K562 (cell line): ENCODE results near the gene INO80. TPM values are rescaled to one million over a fixed set of nuclear protein-coding genes. Genes with fewer than 3 reads are reported as not detected.

Experiments used
- ATF1 ChIP-seq, 2 experiments: fragments of 450-650 bp in 1 of 2; IDR thresholded peaks; 2 replicates each; pipeline ENCODE4 v1.6.1; 2016; ENCODE audit warnings: missing compliant biosample characterization in 1 of 2, missing genetic modification characterization in 1 of 2
- CEBPG ChIP-seq, 3 experiments: fragments of 200-800 bp in 1 of 3; sonication (Bioruptor generic) in 1 of 3; sonication (generic) in 1 of 3; formaldehyde crosslinking in 1 of 3; IDR thresholded peaks in 2 of 3; conservative IDR thresholded peaks in 1 of 3; 2 replicates each; pipeline versions ENCODE4 v1.6.1 to v1.8.0; 2016 to 2022; ENCODE audit warnings: missing compliant biosample characterization in 2 of 3, missing genetic modification characterization in 2 of 3, mild to moderate bottlenecking in 1 of 3, missing genetic modification reagents in 1 of 3
- CUX1 ChIP-seq: fragments of 200-800 bp; sonication (Bioruptor generic); IDR thresholded peaks from 2 replicates; pipeline ENCODE4 v1.6.1; 2016; ENCODE audit warnings: missing genetic modification characterization, missing compliant biosample characterization
- ETV1 ChIP-seq: fragments of 450-650 bp; conservative IDR thresholded peaks from 2 replicates; pipeline ENCODE4 v1.6.1; 2016; ENCODE audit warnings: missing genetic modification characterization, control low read depth, low read depth, missing compliant biosample characterization
- ETV5 ChIP-seq: sonication (generic); formaldehyde crosslinking; IDR thresholded peaks from 2 replicates; pipeline ENCODE4 v1.4.0; 2020; ENCODE audit warnings: low read depth, mild to moderate bottlenecking, missing genetic modification reagents
- GATAD2B ChIP-seq: fragments of 450-650 bp; IDR thresholded peaks from 2 replicates; pipeline ENCODE4 v1.6.1; 2017; ENCODE audit warnings: mild to moderate bottlenecking, borderline replicate concordance
- IRF1 ChIP-seq: sonication (generic); formaldehyde crosslinking; IDR thresholded peaks from 2 replicates; pipeline ENCODE4 v1.8.0; 2022; ENCODE audit warnings: missing genetic modification reagents, mild to moderate bottlenecking, borderline replicate concordance
- RBBP5 ChIP-seq: fragments of 200-600 bp; sonication (generic); IDR thresholded peaks from 2 replicates; pipeline ENCODE4 v1.6.1; 2012; ENCODE audit warnings: borderline replicate concordance, mild to moderate bottlenecking, low read length, control low read depth, inconsistent platforms; ENCODE audit not compliant: insufficient read depth, poor library complexity, severe bottlenecking
- RBM14 ChIP-seq: fragments of 200-400 bp; formaldehyde crosslinking; IDR thresholded peaks from 2 replicates; pipeline ENCODE4 v1.6.1; 2018; ENCODE audit warnings: low read depth, mild to moderate bottlenecking, low read length, moderate library complexity, borderline replicate concordance; ENCODE audit not compliant: insufficient read depth
- SRSF3 ChIP-seq: fragments of 200-400 bp; formaldehyde crosslinking; IDR thresholded peaks from 2 replicates; pipeline ENCODE4 v1.6.1; 2016; ENCODE audit warnings: mild to moderate bottlenecking, low read length, moderate library complexity; ENCODE audit not compliant: insufficient read depth
- TOE1 ChIP-seq, 2 experiments: fragments of 450-650 bp in 1 of 2; sonication (generic) in 1 of 2; formaldehyde crosslinking in 1 of 2; IDR thresholded peaks; 2 replicates each; pipeline versions ENCODE4 v1.7.1 to v1.8.0; 2016 to 2022; ENCODE audit warnings: borderline replicate concordance in 2 of 2, mild to moderate bottlenecking in 2 of 2, antibody characterized with exemption in 1 of 2, inconsistent platforms in 1 of 2, low read depth in 1 of 2, missing genetic modification reagents in 1 of 2, moderate library complexity in 1 of 2
- ZFP36 ChIP-seq: fragments of 150-350 bp; IDR thresholded peaks from 2 replicates; pipeline ENCODE4 v1.6.1; 2018; ENCODE audit warnings: low read length, low read depth; ENCODE audit not compliant: partially characterized antibody
- ZHX1 ChIP-seq: fragments of 150-350 bp; conservative IDR thresholded peaks from 2 replicates; pipeline ENCODE4 v1.6.1; 2014; ENCODE audit warnings: low read length
- ZNF707 ChIP-seq: fragments of 250-450 bp; sonication (Bioruptor Pico); conservative IDR thresholded peaks from 2 replicates; pipeline ENCODE4 v1.8.0; 2022; ENCODE audit warnings: inconsistent platforms, mild to moderate bottlenecking, moderate library complexity
- ZNF830 ChIP-seq: fragments of 250-450 bp; sonication (Bioruptor Pico); IDR thresholded peaks from 2 replicates; pipeline ENCODE4 v1.5.0; 2021; ENCODE audit warnings: mild to moderate bottlenecking
- polyA plus RNA-seq, 8 experiments: library from polyadenylated mRNA; depleted of rRNA in 4 of 8; stranded (reverse) in 5 of 8; unstranded in 3 of 8; fragments of >200 nt; fragmentation: Nextera tagmentation in 2 of 8; fragmentation: Illumina TruSeq in 1 of 8; extraction: Ambion mirVana in 2 of 8; extraction: Trizol in 1 of 8; gene quantifications; 2 replicates each; pipeline versions ENCODE4 v1.2.1 to v1.2.3, GENCODE V29; 2011 to 2014; ENCODE audit warnings: inconsistent platforms in 1 of 8, missing spikeins in 1 of 8
- total RNA-seq, 7 experiments: library from RNA; depleted of rRNA in 6 of 7; stranded (reverse); fragments of >200 nt in 6 of 7; fragmentation: Illumina TruSeq in 2 of 7; extraction: Trizol in 2 of 7; gene quantifications; 2 replicates each; pipeline versions ENCODE4 v1.2.1 to v1.2.3, GENCODE V29; 2011 to 2021; ENCODE audit warnings: low replicate concordance in 1 of 7

Gene INO80
- total and polyA plus RNA-seq, 9 of the 15 experiments (the other 6 are each of a cell fraction or from before 2014, with no cell fraction given): 1.1 to 25.7 (median 19.9) TPM

- no peak for TF ChIP-seq IRF1 (CRISPR knock-in tag)
- peak; percentile 17 for TF ChIP-seq ZFP36
- TF ChIP-seq CUX1 (CRISPR knock-in tag): no peak
- peak; percentile 74 for TF ChIP-seq ETV1
- TF ChIP-seq ATF1 (CRISPR knock-in tag; IDR thresholded peaks at IDR 0.05): 0 out of 2 replicates have a peak, but pooled peaks have one; percentile 3
- peak; percentile 93 for TF ChIP-seq ATF1 (tag; IDR thresholded peaks at IDR 0.05)
- 0 out of 2 replicates have a peak, but pooled peaks have one; percentile 15 for TF ChIP-seq ETV5 (CRISPR knock-in tag)
- no peak for TF ChIP-seq ZHX1
- TF ChIP-seq CEBPG (CRISPR knock-in tag; IDR thresholded peaks at IDR 0.05): peak; percentile 55; the same call in 1 of the 2 replicates
- no peak for TF ChIP-seq CEBPG (tag; conservative IDR thresholded peaks at IDR 0.05 in 1 of 2, IDR thresholded peaks at IDR 0.05 in 1 of 2)
- TF ChIP-seq RBBP5: peak; percentile 97
- peak; percentile 34; the same call in 1 of the 2 replicates for TF ChIP-seq GATAD2B
- TF ChIP-seq ZNF707: no peak
- TF ChIP-seq RBM14: no peak
- TF ChIP-seq TOE1 (IDR thresholded peaks at IDR 0.05; ENCODE audit: borderline replicate concordance): peak; percentile 98
- peak; percentile 76; the same call in 1 of the 2 replicates for TF ChIP-seq TOE1 (CRISPR knock-in tag; IDR thresholded peaks at IDR 0.05; ENCODE audit: borderline replicate concordance, low read depth)
- no peak for TF ChIP-seq SRSF3
- peak; percentile 37; the same call in 1 of the 2 replicates for TF ChIP-seq ZNF830 (CRISPR knock-in tag)
Observed at GRCh38 chr15:41116116-41116961, at the start of gene INO80 (continued).
